Putamen (tissue), 1 donor: Measurements from ENCODE around the gene ARCN1.
A peak's percentile ranks its signal among the peaks of the same experiment; 100 is the strongest.

ENCODE experiments used
- DNase-seq: peaks from one replicate; pipeline ENCODE4 v3.0.0-alpha.2; 2016; ENCODE audit warnings: low spot score

Gene ARCN1

GRCh38 chr11:118572061-118572980 lies at the start of gene ARCN1:
ARCN1 (plus strand) TSS chr11:118572409; CDS start chr11:118572548, 139 bp downstream.
- DNase-seq = peak; percentile 81

GRCh38 chr11:118522571-118523072 lies 49.6 kb upstream of the ARCN1 start:
- DNase-seq = no peak

- no peak for DNase-seq
Observed at GRCh38 chr11:118524356-118524755, 47.9 kb upstream of the ARCN1 start.

- no peak for DNase-seq
Observed at GRCh38 chr11:118524757-118525470, 47.3 kb upstream of the ARCN1 start.

GRCh38 chr11:118526688-118527087 lies 45.5 kb upstream of the ARCN1 start:
- DNase-seq = no peak

GRCh38 chr11:118527109-118527508 lies 45.1 kb upstream of the ARCN1 start, which contains the start of gene TTC36:
TTC36 (plus strand) TSS chr11:118527474; CDS start chr11:118527495, 21 bp downstream.
- DNase-seq = no peak

GRCh38 chr11:118528511-118528910 lies 43.7 kb upstream of the ARCN1 start:
- no peak for DNase-seq

GRCh38 chr11:118529584-118530175 lies 42.5 kb upstream of the ARCN1 start:
- no peak for DNase-seq

- DNase-seq = no peak
Observed at GRCh38 chr11:118530180-118530682, 42.0 kb upstream of the ARCN1 start.

- DNase-seq = peak; percentile 78
Observed at GRCh38 chr11:118530683-118531596, 41.3 kb upstream of the ARCN1 start, which contains the start of gene TMEM25. TMEM25 (plus strand) TSS chr11:118531192; CDS start chr11:118531802, 610 bp downstream.

GRCh38 chr11:118531597-118532084 lies 40.6 kb upstream of the ARCN1 start:
- DNase-seq = peak; percentile 27

- DNase-seq = no peak
Observed at GRCh38 chr11:118532091-118532490, 40.1 kb upstream of the ARCN1 start.

GRCh38 chr11:118532852-118533768 lies 39.1 kb upstream of the ARCN1 start:
- DNase-seq = no peak

- DNase-seq = no peak
Observed at GRCh38 chr11:118533769-118534729, 38.2 kb upstream of the ARCN1 start.

GRCh38 chr11:118535261-118535660 lies 36.9 kb upstream of the ARCN1 start:
- no peak for DNase-seq

- DNase-seq = no peak
Observed at GRCh38 chr11:118536726-118537125, 35.5 kb upstream of the ARCN1 start.

- no peak for DNase-seq
Observed at GRCh38 chr11:118537409-118537980, 34.7 kb upstream of the ARCN1 start.

GRCh38 chr11:118544010-118544646 lies 28.1 kb upstream of the ARCN1 start:
- no peak for DNase-seq
